Measurements from ENCODE around the gene OPA1.

GRCh38 chr3:193714523-193715137 lies 121.6 kb downstream of the OPA1 start:
- TF ChIP-seq CTCF (conservative IDR thresholded peaks at IDR 0.05) (no peak), ZFX (IDR thresholded peaks at IDR 0.05) (no peak)

Data from C4-2B (cell line).